GM23248 (cell line): ENCODE measurements around the gene SEMA4D. TPM values are rescaled to one million over a fixed set of nuclear protein-coding genes. Genes with fewer than 3 reads are reported as not detected.

Experiments
- DNase-seq: peaks from one replicate; pipeline ENCODE4 v3.0.0-alpha.2; 2015
- H2AFZ ChIP-seq: fragments of 200-600 bp; sonication (generic); 2 replicates; pipeline ENCODE4 v1.6.1; 2016; ENCODE audit warnings: antibody characterized with exemption
- H3F3A ChIP-seq: fragments of 200-600 bp; sonication (generic); 2 replicates; pipeline ENCODE4 v1.6.1; 2016; ENCODE audit warnings: mild to moderate bottlenecking, antibody characterized with exemption, mixed run types; ENCODE audit not compliant: insufficient read depth
- H3K27ac ChIP-seq: fragments of 200-600 bp; sonication (generic); 2 replicates; pipeline ENCODE4 v1.5.1; 2016; ENCODE audit warnings: mild to moderate bottlenecking
- H3K27me3 ChIP-seq: fragments of 200-600 bp; sonication (generic); replicated peaks from 2 replicates; pipeline ENCODE4 v1.6.1; 2016; ENCODE audit warnings: mild to moderate bottlenecking; ENCODE audit not compliant: insufficient read depth
- H3K36me3 ChIP-seq: fragments of 200-600 bp; sonication (generic); 2 replicates; pipeline ENCODE4 v1.6.1; 2016; ENCODE audit warnings: low read depth, mild to moderate bottlenecking
- H3K4me1 ChIP-seq: fragments of 200-600 bp; sonication (generic); 2 replicates; pipeline ENCODE4 v1.6.1; 2016; ENCODE audit warnings: mild to moderate bottlenecking; ENCODE audit not compliant: insufficient read depth
- H3K4me2 ChIP-seq: fragments of 200-600 bp; sonication (generic); one replicate; pipeline ENCODE4 v1.6.1; 2016; ENCODE audit warnings: mild to moderate bottlenecking; ENCODE audit not compliant: unreplicated experiment
- H3K4me3 ChIP-seq: fragments of 200-600 bp; sonication (generic); 2 replicates; pipeline ENCODE4 v1.5.1; 2016; ENCODE audit warnings: mild to moderate bottlenecking
- H3K79me2 ChIP-seq: fragments of 200-600 bp; sonication (generic); 2 replicates; pipeline ENCODE4 v1.6.1; 2016; ENCODE audit warnings: mild to moderate bottlenecking; ENCODE audit not compliant: insufficient read depth
- H3K9ac ChIP-seq: fragments of 200-600 bp; sonication (generic); 2 replicates; pipeline ENCODE4 v1.6.1; 2016; ENCODE audit warnings: mild to moderate bottlenecking
- H3K9me2 ChIP-seq: fragments of 200-600 bp; sonication (generic); 2 replicates; pipeline ENCODE4 v1.6.1; 2016; ENCODE audit warnings: mixed run types, mild to moderate bottlenecking, moderate library complexity; ENCODE audit not compliant: insufficient read depth
- H3K9me3 ChIP-seq: fragments of 200-600 bp; sonication (generic); one replicate; pipeline ENCODE4 v1.6.1; 2017; ENCODE audit warnings: low read depth
- H4K20me1 ChIP-seq: fragments of 200-600 bp; sonication (generic); 2 replicates; pipeline ENCODE4 v1.6.0; 2016; ENCODE audit not compliant: insufficient read depth
- EZH2 ChIP-seq: fragments of 200-600 bp; sonication (generic); IDR thresholded peaks from 2 replicates; pipeline ENCODE4 v1.6.1; 2018; ENCODE audit warnings: antibody characterized with exemption, mild to moderate bottlenecking; ENCODE audit not compliant: insufficient read depth, poor library complexity, severe bottlenecking
- EZH2phosphoT487 ChIP-seq: fragments of 200-600 bp; sonication (generic); IDR thresholded peaks from 2 replicates; pipeline ENCODE4 v1.6.1; 2018; ENCODE audit warnings: antibody characterized with exemption, moderate library complexity, mild to moderate bottlenecking, low read depth; ENCODE audit not compliant: insufficient read depth
- WGBS, 2 experiments: methylation state at CpG; one replicate each; pipeline ENCODE4 v1.1.6; 2015 to 2017; ENCODE audit warnings: low lambda C conversion rate in 2 of 2, low coverage in 1 of 2; ENCODE audit errors: missing lambda C conversion rate in 2 of 2; 5-methylcytosine and 5-hydroxymethylcytosine counted together
- in situ Hi-C: fragments of 300-500 bp; cut with MboI; formaldehyde crosslinking; loops from 2 replicates; pipeline ENCODE4 v1.15.0; 2020
- polyA plus RNA-seq: library from polyadenylated mRNA; unstranded; fragments of >200 nt; fragmentation: Nextera tagmentation; extraction: Ambion mirVana; gene quantifications from 2 replicates; pipeline ENCODE4 v1.2.1, GENCODE V29; 2016
- total RNA-seq: library from RNA; depleted of rRNA; stranded (reverse); fragments of >200 nt; shearing (Covaris generic); gene quantifications from 2 replicates; pipeline ENCODE4 v1.2.3, GENCODE V29; 2014

SEMA4D gene
- total and polyA plus RNA-seq, 2 experiments from 2014 or later, result 0.11 TPM

DNA sequence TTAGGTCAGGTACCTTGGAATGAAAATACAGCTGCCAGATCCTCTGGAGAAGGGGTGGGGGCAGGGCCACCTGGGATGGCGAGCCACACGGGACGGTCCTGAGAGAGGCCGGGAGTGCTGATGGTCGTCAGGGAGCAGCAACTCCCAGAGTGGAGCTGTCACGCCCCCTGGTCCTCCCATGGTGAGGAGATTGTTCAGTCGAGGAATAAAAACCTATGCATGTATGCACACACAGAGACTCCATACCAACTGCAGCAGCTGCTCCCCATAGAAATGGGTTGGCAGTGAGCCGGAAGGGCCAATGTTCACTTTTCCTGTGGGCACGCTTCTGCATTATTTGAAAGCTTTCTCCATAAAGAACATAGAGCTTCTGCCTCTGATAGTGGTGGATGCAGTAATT lies 45.2 kb upstream of the SEMA4D start:
- no peak overlapping the region for H3K4me3 ChIP-seq
- no peak for DNase-seq
- no peaks in the 10 kb centered on the region for H4K20me1 ChIP-seq
- H3K9me2 ChIP-seq, result no peaks in the 10 kb centered on the region
- in situ Hi-C loops, result no loop called here
- no peaks in the 10 kb centered on the region for H3K4me1 ChIP-seq
- 43 to 49% methylated on average over 9 of the region's 9 CpGs for WGBS, 2 experiments
- no peaks in the 10 kb centered on the region for H3K9me3 ChIP-seq
- H3K4me2 ChIP-seq, result no peak overlapping the region
- no peaks in the 10 kb centered on the region for H3K27me3 ChIP-seq
- H3K27ac ChIP-seq, result no peak overlapping the region
- no peaks in the 10 kb centered on the region for H3K79me2 ChIP-seq
- H2AFZ ChIP-seq, result no peak overlapping the region
- no peak overlapping the region for H3K9ac ChIP-seq
- H3K36me3 ChIP-seq, result no peaks in the 10 kb centered on the region
- no peaks in the 10 kb centered on the region for H3F3A ChIP-seq
- TF ChIP-seq EZH2phosphoT487 (no peak), EZH2 (no peak)

GRCh38 chr9:89542401-89543021 lies 44.6 kb upstream of the SEMA4D start:
- DNase-seq, result no peak
- no peaks in the 10 kb centered on the region for H3K4me1 ChIP-seq
- no peak overlapping the region for H2AFZ ChIP-seq
- H3K4me3 ChIP-seq, result no peak overlapping the region
- H3F3A ChIP-seq, result no peaks in the 10 kb centered on the region
- H4K20me1 ChIP-seq, result no peaks in the 10 kb centered on the region
- H3K9me3 ChIP-seq, result no peaks in the 10 kb centered on the region
- no peak overlapping the region for H3K9ac ChIP-seq
- in situ Hi-C loops, result no loop called here
- 42 to 49% methylated on average over 11 of the region's 11 CpGs for WGBS, 2 experiments
- no peaks in the 10 kb centered on the region for H3K79me2 ChIP-seq
- H3K9me2 ChIP-seq, result no peaks in the 10 kb centered on the region
- TF ChIP-seq EZH2phosphoT487 (no peak), EZH2 (no peak)
- H3K27me3 ChIP-seq, result no peaks in the 10 kb centered on the region
- no peak overlapping the region for H3K27ac ChIP-seq
- no peaks in the 10 kb centered on the region for H3K36me3 ChIP-seq
- no peak overlapping the region for H3K4me2 ChIP-seq

- no peaks in the 10 kb centered on the region for H4K20me1 ChIP-seq
- no peaks in the 10 kb centered on the region for H3K79me2 ChIP-seq
- H2AFZ ChIP-seq, result no peak overlapping the region
- TF ChIP-seq EZH2, result no peak
- no peak for TF ChIP-seq EZH2phosphoT487
- WGBS, 2 experiments, result 64 to 74% methylated on average over 3 of the region's 3 CpGs
- in situ Hi-C loops, result no loop called here
- no peak overlapping the region for H3K4me2 ChIP-seq
- no peaks in the 10 kb centered on the region for H3K9me3 ChIP-seq
- no peaks in the 10 kb centered on the region for H3K27me3 ChIP-seq
- no peaks in the 10 kb centered on the region for H3F3A ChIP-seq
- no peak overlapping the region for H3K27ac ChIP-seq
- H3K9me2 ChIP-seq, result no peaks in the 10 kb centered on the region
- H3K36me3 ChIP-seq, result no peaks in the 10 kb centered on the region
- no peak for DNase-seq
- H3K4me1 ChIP-seq, result no peaks in the 10 kb centered on the region
- H3K9ac ChIP-seq, result no peak overlapping the region
- no peak overlapping the region for H3K4me3 ChIP-seq
These were observed 43.9 kb upstream of the SEMA4D start for GRCh38 chr9:89541798-89542197.

GRCh38 chr9:89539374-89539773 lies 41.5 kb upstream of the SEMA4D start:
- Histone ChIP-seq H3K9me3 (no peaks in the 10 kb centered on the region), H3K4me3 (no peak overlapping the region), H3K9ac (no peak overlapping the region), H3F3A (no peaks in the 10 kb centered on the region), H3K79me2 (no peaks in the 10 kb centered on the region), H4K20me1 (no peaks in the 10 kb centered on the region), H3K27ac (no peak overlapping the region), H3K4me2 (no peak overlapping the region), H3K9me2 (no peaks in the 10 kb centered on the region), H3K4me1 (no peaks in the 10 kb centered on the region), H3K36me3 (no peaks in the 10 kb centered on the region), H3K27me3 (no peaks in the 10 kb centered on the region), H2AFZ (no peak overlapping the region)
- no peak for DNase-seq
- in situ Hi-C loops, result no loop called here
- 64 to 75% methylated on average over 8 of the region's 8 CpGs for WGBS, 2 experiments
- TF ChIP-seq EZH2phosphoT487, result no peak
- TF ChIP-seq EZH2, result no peak

DNA sequence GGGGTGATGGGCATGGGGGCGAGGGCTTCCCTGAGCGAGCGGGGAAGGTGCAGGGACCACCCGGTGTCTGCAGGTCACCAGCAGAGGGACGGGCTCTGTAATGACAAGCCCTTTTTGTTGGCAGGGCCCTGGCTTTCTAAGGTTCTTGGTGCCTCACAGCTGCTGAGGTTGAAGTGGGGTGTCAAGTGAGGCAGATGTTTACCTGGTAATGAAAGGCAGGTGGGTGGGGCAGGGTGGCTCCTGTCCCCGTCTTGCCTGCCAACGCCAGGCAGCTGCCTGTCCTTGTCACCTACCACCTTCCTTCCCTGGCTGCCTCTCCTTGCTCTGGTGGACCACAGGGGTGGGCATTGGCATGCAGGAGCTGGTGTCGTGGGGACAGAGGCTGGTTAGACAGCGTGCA lies 41.0 kb upstream of the SEMA4D start:
- H3K9ac ChIP-seq, result no peak overlapping the region
- DNase-seq, result no peak
- H3K27ac ChIP-seq, result no peak overlapping the region
- H4K20me1 ChIP-seq, result no peaks in the 10 kb centered on the region
- H2AFZ ChIP-seq, result no peak overlapping the region
- in situ Hi-C loops, result no loop called here
- WGBS, 2 experiments, result 78 to 83% methylated on average over 9 of the region's 9 CpGs
- no peaks in the 10 kb centered on the region for H3K4me1 ChIP-seq
- H3K79me2 ChIP-seq, result no peaks in the 10 kb centered on the region
- no peaks in the 10 kb centered on the region for H3K27me3 ChIP-seq
- TF ChIP-seq EZH2, result no peak
- TF ChIP-seq EZH2phosphoT487, result no peak
- no peak overlapping the region for H3K4me2 ChIP-seq
- H3F3A ChIP-seq, result no peaks in the 10 kb centered on the region
- no peaks in the 10 kb centered on the region for H3K9me3 ChIP-seq
- no peaks in the 10 kb centered on the region for H3K9me2 ChIP-seq
- H3K36me3 ChIP-seq, result no peaks in the 10 kb centered on the region
- no peak overlapping the region for H3K4me3 ChIP-seq
